HG03066 (cell line): ENCODE data around the gene C11orf91.
"Not testable (repeated sequence)": the region's sequence is repeated elsewhere in the genome, so short reads cannot be mapped to it uniquely, and the experiment has no call there.

ENCODE experiments used
- ATAC-seq: cut with Tn5 transposase; IDR thresholded peaks from one replicate; pipeline ENCODE4 v1.9.1; 2021; ENCODE audit warnings: low read depth; ENCODE audit not compliant: unreplicated experiment

C11orf91 gene, protein sequence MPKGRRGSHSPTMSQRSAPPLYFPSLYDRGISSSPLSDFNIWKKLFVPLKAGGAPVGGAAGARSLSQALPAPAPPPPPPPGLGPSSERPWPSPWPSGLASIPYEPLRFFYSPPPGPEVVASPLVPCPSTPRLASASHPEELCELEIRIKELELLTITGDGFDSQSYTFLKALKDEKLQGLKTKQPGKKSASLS

GRCh38 chr11:33700502-33701271, at the start of gene C11orf91:
Gene C11orf91 (minus strand): TSS chr11:33700826. CDS start chr11:33700740, 86 bp downstream.
- ATAC-seq: peak; percentile 89

- no peak for ATAC-seq
Observed at GRCh38 chr11:33747979-33748378, 47.4 kb upstream of the C11orf91 start.

GRCh38 chr11:33743291-33743690, 42.7 kb upstream of the C11orf91 start:
- ATAC-seq: no peak

DNA sequence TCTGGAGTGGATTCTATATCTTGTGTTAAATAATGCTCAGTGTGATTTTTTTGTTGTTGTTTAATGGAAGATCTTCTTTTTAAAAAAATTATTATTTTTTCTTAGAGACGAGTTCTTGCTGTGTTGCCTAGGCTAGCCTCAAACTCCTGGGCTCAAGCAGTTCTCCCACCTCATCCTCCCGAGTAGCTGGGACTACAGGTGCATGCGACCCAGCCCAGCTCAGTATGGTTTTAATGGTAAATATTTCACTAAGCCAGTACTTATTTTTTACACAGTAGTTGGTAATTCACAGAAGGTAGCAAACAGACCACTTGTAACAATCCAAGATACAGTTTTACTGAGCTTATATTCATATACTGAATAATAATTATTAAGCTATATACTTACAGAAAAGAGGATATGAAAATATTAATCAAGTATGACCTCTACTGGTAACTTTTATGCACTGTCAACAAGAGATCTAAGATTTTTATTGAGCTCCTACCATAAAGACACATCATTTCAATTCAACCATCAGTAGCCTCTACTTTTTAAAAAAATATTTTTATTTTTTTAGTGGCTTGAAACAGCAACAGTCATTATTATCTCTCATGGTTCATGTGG, 41.7 kb upstream of the C11orf91 start:
- no peak for ATAC-seq

- ATAC-seq: no peak
Observed at GRCh38 chr11:33741806-33742205, 41.2 kb upstream of the C11orf91 start.

- no peak for ATAC-seq
Observed at GRCh38 chr11:33737362-33737821, 36.8 kb upstream of the C11orf91 start.

GRCh38 chr11:33736148-33736812, 35.7 kb upstream of the C11orf91 start, which contains the start of gene CD59:
Gene CD59 (minus strand): TSS chr11:33736423. CDS start chr11:33722445, 13,978 bp downstream.
- peak; percentile 51 for ATAC-seq

- peak; percentile 53 for ATAC-seq
Observed at GRCh38 chr11:33735271-33736147, 34.9 kb upstream of the C11orf91 start.

DNA sequence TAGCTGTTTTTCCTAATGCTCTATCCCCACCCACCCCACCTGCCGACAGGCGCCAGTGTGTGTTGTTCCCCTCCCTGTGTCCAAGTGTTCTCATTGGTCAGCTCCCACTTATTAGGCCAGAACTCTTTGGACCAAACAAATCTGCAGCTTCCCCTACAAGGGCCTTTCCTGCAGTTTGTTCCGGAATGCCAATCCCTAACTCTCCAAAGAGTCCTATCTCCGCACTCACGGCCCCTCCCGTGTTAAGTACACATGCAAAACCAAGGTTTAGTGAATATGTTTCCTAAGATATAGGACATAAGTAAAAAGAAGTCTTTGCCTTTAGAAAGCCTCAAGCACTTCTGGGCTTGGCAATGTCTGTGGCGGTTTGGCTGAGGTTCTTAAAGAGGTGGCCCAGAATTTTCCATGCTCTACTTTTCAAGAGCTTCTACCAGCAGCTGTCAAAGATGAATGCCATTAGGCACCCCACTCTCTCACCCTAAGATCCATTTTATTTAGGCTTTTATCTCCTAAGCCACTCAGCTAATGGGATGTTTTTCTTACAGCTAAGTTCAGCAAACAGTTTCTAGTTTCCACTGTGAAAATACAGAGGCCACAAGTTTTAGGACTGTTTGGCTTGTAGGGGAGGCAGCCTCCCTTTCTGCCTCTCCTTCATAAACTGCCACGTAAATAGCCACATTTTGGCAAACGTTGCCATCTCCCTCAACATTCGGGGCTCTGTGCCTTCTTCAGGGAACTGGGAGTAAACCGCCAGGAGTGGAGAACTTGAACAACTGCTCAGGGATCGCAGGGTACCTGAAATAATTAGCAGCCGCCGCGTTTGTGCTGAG, 34.0 kb upstream of the C11orf91 start:
- ATAC-seq: no peak

GRCh38 chr11:33733980-33734379, 33.4 kb upstream of the C11orf91 start:
- no peak for ATAC-seq

DNA sequence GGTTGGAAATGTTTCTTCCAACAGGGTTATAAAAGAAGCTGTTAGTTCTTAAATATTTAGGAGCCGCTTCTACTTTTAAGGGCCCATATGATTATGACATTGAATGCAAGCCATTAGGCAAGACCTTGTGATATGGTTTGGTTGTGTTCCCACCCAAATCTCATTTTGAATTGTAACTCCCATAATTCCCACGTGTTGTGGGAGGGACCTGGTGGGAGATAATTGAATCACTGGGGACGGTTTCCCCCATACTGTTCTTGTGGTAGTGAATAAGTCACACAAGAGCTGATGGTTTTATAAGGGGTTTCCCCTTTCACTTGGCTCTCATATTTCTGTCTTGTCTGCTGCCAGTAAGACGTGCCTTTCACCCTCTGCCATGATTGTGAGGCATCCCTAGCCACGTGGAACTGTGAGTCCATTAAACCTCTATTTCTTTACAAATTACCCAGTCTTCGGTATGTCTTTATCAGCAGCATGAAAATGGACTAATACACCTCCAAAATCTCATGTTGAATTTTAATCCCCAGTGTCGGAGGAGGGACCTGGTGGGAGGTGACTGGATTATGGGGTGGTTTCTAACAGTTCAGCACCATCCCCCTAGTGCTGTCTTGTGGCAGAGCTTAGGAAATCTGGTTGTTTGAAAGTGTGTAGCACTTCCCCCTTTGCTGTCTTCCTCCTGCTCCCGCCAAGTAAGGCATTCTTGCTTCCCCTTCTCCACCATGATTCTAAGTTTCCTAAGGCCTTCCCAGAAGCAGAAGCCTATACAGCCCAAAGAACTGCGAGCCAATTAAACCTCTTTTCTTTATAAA, 31.3 kb upstream of the C11orf91 start:
- no peak for ATAC-seq

- ATAC-seq: no peak
Observed at GRCh38 chr11:33730716-33731115, 30.1 kb upstream of the C11orf91 start.

GRCh38 chr11:33729072-33729664, 28.5 kb upstream of the C11orf91 start:
- ATAC-seq: not testable (repeated sequence)

DNA sequence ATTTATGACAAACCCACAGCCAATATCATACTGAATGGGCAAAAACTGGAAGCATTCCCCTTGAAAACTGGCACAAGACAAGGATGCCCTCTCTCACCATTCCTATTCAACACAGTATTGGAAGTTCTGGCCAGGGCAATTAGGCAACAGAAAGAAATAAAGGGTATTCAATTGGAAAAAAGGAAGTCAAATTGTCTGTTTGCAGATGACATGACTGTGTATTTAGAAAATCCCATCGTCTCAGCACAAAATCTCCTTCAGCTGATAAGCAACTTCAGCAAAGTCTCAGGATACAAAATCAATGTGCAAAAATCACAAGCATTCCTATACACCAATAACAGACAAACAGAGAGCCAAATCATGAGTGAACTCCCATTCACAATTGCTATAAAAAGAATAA, 26.9 kb upstream of the C11orf91 start:
- ATAC-seq: not testable (repeated sequence)

GRCh38 chr11:33725496-33725895, 24.9 kb upstream of the C11orf91 start:
- no peak for ATAC-seq

DNA sequence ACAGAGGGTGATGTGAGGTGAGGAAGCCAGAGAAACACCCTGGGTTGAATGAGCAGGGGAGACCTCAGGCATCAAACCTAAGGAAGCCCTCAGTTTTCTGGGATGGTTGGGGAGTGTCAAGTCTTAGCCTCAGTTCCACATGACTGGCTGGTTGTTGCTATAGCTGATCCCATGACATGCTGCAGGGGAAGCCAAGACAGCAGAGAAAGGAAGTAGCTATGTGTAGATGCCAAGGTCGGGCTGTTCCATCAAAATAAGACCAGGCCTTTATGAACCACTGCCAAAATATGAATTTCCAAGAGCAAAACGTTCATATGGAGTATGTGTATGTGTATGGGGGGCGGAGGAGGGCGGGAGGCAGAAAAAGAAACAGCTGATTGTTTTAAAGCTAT, 24.0 kb upstream of the C11orf91 start:
- no peak for ATAC-seq

GRCh38 chr11:33723238-33723881, 22.7 kb upstream of the C11orf91 start:
- ATAC-seq: no peak
